ENCODE data around the gene TOMT.
A peak's percentile ranks its signal among the peaks of the same experiment; 100 is the strongest.

TOMT gene

GRCh38 chr11:72105888-72106287, at the start of gene TOMT:
Gene TOMT (plus strand): TSS chr11:72105924. CDS start chr11:72105952, 28 bp downstream.
- no peak for DNase-seq

GRCh38 chr11:72058416-72059034, 47.2 kb upstream of the TOMT start:
- DNase-seq, result no peak

GRCh38 chr11:72061739-72062396, 43.9 kb upstream of the TOMT start:
- DNase-seq, result no peak

GRCh38 chr11:72066855-72067254, 38.9 kb upstream of the TOMT start:
- DNase-seq, result no peak

- no peak for DNase-seq
Observed at GRCh38 chr11:72067266-72067665, 38.5 kb upstream of the TOMT start.

- no peak for DNase-seq
Observed at GRCh38 chr11:72067676-72068075, 38.0 kb upstream of the TOMT start.

GRCh38 chr11:72069200-72069599, 36.5 kb upstream of the TOMT start:
- no peak for DNase-seq

GRCh38 chr11:72069787-72070251, 35.9 kb upstream of the TOMT start:
- DNase-seq, result no peak

- DNase-seq, result no peak
Observed at GRCh38 chr11:72070491-72070890, 35.2 kb upstream of the TOMT start.

GRCh38 chr11:72072348-72072747, 33.4 kb upstream of the TOMT start:
- DNase-seq, result no peak

- DNase-seq, result no peak
Observed at GRCh38 chr11:72075109-72075508, 30.6 kb upstream of the TOMT start.

- DNase-seq, result no peak
Observed at GRCh38 chr11:72075756-72076155, 30.0 kb upstream of the TOMT start.

GRCh38 chr11:72078477-72078876, 27.2 kb upstream of the TOMT start:
- no peak for DNase-seq

GRCh38 chr11:72079819-72080325, 25.9 kb upstream of the TOMT start:
- no peak for DNase-seq

GRCh38 chr11:72080326-72081183, 25.2 kb upstream of the TOMT start, which contains the start of the genes LRRC51 and NUMA1:
Gene LRRC51 (plus strand): TSS chr11:72080850. CDS start chr11:72089084, 8,234 bp downstream.
Gene NUMA1 (minus strand): TSS chr11:72080542. CDS start chr11:72035943, 44,599 bp downstream.
- peak; percentile 98 for DNase-seq

- DNase-seq, result no peak
Observed at GRCh38 chr11:72081184-72081644, 24.5 kb upstream of the TOMT start.

GRCh38 chr11:72081821-72082453, 23.8 kb upstream of the TOMT start:
- no peak for DNase-seq

- DNase-seq, result no peak
Observed at GRCh38 chr11:72083414-72083813, 22.3 kb upstream of the TOMT start.

- no peak for DNase-seq
Observed at GRCh38 chr11:72084076-72084475, 21.6 kb upstream of the TOMT start.

GRCh38 chr11:72084965-72085364, 20.8 kb upstream of the TOMT start:
- DNase-seq, result no peak

- DNase-seq, result no peak
Observed at GRCh38 chr11:72085621-72086351, 19.9 kb upstream of the TOMT start.

Measured in activated CD4-positive, CD25-positive, alpha-beta regulatory T cell treated with anti-CD3 and anti-CD28 coated beads, Interleukin-2, amount 50 U/mL, for 72 hours (primary cell).